NCI-H2107 (cell line): ENCODE results near the gene ZNF343.
"Not testable (repeated sequence)": the region's sequence is repeated elsewhere in the genome, so short reads cannot be mapped to it uniquely, and the experiment has no call there.

Experiments used
- DNase-seq: peaks from one replicate; lab custom pipeline; 2025; lab: John Stamatoyannopoulos, UW

Gene ZNF343

DNA sequence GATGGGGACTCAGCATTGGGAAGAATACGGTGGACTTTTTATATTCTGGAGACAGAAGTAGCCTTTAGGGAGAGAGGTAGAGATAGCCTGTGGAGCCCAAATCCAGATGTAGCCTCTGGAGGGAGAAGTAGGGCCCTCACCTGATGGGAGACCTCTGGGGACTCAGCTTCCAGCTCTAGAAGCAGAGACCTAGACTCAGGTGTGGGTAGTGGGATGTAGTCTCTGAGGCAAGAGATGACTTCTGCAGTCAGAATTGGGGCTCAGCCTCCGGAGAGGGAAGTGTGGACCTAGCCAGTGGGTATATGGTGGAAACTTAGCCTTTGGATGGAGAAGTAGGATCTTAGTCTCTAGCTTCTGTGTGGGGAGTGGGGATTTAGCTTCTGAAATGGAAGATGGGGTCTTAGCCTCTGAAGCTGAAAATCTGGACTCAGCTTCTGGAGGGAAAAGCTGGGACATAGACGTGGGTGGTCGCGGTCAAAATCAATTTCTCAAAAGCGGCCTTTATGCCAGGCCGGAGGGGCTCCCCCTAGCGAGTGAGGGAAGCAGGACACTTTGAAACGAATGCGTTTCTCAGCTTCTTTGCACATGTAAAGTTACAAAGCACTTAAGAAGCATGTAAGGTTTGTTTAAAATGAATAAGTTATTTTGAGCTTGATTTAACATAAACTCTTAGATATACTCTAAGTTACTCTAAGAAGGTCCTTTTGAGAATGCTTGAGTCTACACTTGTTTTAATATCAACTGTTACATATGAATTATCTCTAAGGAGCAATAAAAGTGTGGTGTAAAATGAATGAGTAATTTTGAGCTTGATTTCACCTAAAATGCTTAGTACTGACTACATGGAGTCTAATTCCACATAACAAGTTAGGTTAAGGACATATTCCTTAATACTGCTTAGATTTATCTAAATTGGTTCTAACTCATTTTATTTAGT, 12.9 kb upstream of the ZNF343 start:
- DNase-seq: no peak

DNA sequence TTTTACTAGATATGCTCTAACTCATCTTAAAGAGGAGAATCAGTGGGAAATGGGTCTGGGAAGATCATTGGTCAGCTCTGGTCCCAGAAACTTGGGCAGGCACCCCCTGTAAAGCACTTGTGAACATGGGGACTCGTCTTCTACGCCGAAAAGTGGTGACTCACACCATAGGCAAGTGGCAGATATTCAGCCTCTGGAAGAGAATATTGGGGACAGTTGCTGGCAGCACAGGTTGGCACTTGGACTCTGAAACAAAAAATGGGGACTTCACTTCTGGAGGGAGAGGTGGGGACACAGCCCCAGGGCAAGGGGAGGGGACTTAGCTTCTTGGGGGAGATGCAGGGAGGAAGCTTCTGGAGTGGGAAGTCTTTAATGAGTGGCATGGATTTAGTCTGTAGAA, 11.9 kb upstream of the ZNF343 start:
- no peak for DNase-seq

DNA sequence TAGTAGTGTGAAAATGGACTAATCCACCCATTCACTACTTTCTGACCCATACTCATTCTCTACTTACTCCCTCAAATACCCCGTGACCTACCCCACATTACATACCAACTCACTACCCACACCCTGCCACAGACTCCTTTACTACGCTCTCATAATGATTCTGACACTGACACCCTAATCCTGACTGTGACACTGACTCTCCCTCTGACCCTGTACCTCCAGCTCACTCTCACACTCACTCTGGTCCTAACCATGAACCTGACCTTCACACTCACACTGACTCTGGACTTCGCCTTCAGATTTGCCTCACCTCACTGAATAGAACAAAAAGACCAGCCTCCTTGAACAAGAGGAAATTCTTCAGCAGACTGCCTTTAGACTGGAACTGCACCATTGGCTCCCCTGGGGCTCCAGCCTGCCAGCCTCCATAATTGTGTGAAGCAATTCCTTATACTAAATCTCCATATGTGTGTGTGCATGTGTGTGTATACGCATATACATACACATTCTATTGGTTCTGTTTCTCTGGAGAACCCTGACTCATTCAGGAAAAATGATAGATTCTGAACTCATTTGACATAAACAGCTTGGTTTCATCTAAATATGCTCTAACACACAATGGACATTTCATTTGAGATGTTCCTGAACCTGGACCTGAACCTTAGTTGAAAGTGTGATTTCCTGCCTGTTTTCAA, 10.5 kb upstream of the ZNF343 start:
- DNase-seq: no peak

DNA sequence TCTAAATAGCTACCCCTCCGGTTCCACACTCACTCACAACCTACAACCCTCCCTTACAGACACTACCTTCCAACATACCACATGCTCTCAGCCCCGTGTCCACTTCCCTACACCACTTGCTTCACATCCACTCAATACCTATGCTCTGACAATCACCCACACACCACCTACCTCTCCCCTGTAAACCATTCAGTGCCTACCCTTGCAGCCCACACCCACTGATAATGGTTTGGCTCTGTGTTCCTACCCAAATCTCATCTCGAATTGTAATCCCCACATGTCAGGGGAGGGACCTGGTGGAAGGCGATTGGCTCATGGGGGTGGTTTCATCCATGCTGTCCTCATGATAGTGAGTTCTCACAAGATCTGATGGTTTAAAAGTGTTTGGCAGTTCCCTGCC, 9.8 kb upstream of the ZNF343 start:
- DNase-seq: no peak

DNA sequence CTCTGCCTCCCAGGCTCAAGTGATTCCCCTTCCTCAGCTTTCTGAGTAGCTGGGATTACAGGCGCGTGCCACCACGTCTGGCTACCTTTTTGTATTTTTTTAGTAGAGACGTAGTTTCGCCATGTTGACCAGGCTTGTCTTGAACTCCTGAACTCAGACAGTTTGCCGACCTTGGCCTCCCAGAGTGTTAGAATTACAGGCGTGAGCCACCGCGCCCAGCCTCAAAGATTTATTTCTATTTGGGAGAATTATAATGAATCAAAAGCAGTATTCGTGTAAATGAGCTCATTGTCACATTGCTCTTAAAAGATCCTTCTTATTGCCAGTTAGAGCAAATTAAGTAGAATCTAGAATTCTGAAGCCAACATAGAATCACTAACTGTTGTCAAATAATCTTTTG, 9.4 kb upstream of the ZNF343 start:
- no peak for DNase-seq

DNA sequence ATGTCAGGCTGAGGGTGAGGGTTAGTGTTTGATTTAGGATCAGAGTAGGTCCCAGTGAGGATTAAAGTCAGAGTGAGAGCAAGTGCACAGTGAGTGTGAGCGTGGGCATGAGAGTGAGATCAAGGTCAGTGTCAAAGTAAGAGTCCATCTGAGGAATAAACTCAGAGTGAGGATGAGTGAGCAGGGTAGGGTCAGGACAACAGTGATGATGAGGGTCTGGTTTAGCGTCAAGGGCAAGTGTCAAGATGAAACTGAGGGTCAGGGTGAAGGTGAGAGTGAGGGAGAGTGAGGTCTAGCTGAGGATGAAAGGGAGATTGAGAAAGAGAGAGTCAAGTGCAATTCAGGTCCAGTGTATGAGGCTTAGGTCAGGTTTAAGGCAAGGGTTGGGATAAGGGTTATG, 7.7 kb upstream of the ZNF343 start:
- no peak for DNase-seq

DNA sequence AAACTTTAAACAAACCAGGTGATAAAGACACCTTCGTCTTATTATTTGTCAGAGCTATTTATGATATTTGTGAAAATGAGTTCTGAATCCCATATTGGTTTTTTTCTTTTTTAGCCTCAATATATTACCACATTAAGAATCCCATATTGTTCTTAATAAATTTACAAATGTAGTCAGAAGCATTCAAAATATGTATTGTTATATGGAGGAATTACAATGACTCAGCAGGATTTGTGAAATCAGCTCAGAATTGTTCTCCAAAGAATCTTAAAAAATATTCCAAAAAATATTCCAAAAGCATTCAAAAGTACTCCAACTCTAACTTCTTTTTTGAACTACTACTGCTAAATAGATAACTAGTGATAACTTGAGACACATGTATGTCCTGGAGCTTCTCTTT, 6.5 kb upstream of the ZNF343 start:
- no peak for DNase-seq

DNA sequence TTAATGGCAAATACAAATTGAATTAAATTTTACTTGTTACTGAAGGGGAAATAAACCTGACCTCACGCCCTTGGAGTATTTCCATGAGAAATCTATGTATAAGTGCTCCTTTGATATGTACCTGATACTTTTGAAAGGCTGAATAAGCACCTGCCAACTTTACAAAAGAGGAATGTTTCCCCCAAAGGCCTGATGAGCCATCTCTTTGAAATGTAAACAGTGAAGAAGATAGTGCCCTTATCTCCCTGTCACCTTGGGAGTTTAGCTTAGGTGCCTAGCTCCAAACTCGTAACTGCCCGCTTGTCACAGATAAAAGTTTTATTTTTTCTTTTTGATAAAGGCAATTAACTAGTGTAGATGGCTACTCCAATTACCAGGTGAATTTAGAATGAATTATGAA, 1.1 kb upstream of the ZNF343 start:
- DNase-seq: no peak

DNA sequence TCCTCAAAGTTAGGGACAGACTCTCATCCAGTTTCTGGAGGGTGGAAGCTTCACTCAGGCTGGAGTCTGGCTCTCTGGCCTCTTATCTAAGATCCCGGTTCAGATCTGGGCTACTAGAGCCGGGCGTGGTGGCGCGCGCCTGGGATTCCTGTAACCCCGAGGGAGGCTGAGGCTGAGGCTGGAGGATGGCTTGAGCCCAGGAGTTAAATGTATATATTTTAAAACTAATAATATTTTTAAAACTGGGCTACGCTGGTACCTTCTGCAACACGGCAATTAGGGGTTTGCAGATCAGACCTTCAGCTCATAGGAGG, 710 bp upstream of the ZNF343 start:
- DNase-seq: no peak

DNA sequence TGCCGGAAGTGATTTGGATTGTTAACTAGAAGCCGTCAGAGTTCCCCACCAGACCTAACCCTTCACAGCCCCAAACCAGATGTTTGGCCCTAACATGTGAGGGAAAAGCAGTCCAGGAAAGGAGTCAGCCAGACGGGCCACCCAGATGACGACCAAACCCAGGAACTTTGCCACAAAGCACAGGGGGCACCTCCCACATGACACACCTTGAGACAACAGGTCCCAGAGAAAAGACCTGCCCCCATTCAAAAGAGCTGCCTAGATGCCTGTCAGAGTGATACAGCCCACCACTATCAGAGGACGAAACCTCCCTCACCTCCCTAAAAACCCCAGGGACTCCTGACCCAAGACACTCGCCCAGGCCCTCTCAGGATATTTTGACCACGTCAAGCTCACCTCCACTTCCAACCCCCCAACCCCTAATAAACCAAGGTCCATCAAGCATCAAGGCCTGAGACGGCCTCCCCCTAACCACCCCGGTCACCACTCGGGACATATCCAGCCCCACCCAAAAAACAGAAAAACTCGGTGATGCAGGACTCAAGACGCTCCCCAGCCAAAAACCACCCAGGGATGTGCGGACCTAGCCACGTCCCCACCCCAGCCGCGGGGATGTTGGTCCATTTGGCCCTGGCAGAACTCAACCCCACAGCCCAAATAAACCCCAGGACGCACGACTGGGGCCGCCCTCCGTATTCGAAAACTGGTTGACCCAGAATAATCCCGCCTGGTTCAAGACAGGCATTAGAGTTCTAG, 662 bp downstream of the ZNF343 start:
- DNase-seq: no peak

DNA sequence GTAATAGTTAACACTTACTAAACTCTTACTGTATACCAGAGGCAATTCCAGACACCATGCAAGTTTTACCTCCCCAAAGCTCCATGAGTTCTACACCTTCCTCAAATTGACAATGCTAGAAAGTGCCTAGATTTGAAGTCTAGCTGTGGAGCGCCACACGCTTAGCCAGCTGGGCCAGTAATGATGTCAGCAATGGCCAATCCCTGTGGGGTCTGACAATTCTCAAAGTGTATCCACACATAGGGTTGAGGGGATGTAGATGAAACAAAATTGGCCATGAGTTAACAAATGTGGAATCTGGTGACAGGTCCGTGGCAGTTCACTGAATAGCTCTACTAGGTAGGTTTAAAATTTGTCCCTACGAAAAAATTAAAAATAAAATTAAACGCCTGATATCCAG, 1.3 kb downstream of the ZNF343 start:
- DNase-seq: no peak

DNA sequence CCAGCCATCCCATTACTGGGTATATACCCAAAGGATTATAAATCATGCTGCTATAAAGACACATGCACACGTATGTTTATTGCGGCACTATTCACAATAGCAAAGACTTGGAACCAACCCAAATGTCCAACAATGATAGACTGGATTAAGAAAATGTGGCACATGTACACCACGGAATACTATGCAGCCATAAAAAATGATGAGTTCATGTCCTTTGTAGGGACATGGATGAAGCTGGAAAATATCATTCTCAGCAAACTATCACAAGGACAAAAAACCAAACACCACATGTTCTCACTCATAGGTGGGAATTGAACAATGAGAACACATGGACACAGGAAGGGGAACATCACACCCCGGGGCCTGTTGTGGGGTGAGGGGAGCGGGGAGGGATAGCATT, 2.3 kb downstream of the ZNF343 start:
- not testable (repeated sequence) for DNase-seq

DNA sequence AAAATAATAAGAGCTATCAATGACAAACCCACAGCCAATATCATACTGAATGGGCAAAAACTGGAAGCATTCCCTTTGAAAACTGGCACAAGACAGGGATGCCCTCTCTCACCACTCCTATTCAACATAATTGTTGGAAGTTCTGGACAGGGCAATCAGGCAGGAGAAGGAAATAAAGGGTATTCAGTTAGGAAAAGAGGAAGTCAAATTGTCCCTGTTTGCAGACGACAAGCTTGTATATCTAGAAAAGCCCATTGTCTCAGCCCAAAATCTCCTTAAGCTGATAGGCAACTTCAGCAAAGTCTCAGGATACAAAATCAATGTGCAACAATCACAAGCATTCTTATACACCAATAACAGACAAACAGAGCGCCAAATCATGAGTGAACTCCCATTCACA, 3.9 kb downstream of the ZNF343 start:
- not testable (repeated sequence) for DNase-seq

DNA sequence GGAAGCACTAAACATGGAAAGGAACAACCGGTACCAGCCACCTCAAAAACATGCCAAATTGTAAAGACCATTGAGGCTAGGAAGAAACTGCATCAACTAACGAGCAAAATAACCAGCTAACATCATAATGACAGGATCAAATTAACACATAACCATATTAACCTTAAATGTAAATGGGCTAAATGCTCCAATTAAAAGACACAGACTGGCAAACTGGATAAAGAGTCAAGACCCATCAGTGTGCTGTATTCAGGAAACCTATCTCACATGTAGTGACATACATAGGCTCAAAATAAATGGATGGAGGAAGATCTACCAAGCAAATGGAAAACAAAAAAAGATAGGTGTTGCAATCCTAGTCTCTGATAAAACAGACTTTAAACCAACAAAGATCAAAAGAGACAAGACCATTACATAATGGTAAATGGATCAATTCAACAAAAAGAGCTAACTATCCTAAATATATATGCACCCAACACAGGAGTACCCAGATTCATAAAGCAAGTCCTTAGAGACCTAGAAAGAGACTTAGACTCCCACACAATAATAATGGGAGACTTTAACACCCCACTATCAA, 5.8 kb downstream of the ZNF343 start:
- DNase-seq: not testable (repeated sequence)

DNA sequence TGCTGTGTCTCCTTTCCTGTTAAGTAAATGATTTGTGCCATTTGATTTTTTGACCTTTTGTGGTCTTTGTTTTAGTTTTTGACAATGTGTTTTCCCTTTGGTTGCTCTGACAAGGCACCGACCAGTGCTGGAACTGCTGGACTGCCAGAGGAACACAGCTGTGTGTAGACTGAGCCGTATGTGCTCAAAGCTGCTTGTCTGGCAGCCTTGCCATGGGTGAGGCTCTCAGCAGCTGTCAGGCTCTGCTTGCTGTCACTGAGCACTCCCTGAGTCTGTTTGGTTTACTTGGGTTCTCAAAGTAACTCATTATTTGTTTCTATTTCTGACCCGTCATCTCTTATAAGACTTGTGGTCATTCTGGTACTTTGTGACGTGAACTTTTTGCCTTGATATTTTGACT, 23.1 kb downstream of the ZNF343 start:
- DNase-seq: no peak

DNA sequence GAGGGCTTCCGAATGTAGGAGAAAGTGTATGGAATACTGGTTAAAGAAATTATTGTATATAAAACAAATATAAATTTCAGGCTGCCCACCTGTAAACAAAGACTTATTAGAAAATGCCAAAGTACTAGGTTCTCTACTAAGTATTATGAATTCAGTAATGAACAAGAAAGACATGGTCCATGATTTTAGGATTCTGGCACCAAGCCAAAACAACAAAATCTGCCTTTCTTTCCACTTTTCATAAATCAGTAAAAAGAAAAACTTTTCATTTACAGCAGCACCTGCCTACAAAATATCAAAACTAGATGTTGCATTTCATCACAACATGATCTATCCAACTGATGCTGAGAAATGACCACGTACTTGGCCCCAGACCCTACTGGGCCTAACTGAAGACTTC, 23.6 kb downstream of the ZNF343 start:
- no peak for DNase-seq

DNA sequence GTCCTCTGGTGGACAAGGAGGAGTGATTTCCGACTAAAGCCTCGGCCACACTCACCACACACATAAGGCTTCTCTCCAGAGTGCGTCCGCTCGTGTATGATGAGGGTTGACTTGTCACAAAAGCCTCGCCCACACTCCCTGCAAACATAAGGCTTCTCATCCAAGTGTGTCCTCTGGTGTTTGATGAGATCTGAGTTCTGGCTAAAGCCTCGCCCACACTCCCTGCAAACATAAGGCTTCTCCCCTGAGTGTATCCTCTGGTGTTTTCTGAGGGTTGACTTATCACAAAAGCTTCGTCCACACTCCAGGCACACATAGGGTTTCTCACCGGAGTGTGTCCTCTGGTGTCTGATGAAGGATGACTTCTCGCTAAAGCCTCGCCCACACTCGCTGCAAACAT, 25.2 kb downstream of the ZNF343 start:
- DNase-seq: no peak

DNA sequence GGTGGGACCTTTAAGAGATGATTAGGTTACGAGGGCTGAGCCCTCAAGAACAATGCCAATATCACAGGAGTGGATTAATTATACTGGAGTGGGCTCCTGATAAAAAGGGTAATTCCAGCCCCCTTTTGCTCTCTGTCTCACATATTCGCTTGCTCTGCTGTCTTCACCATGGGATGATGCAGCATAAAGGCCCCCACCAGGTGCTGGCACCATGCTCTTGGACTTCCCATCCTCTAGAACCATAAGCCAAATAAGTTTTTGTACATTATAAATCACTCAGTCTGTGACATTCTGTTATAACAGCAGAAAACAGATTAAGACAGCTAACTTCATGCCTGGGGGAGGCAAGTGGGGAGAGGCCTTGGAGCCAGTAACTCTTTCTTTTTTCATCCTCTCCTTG, 28.3 kb downstream of the ZNF343 start:
- DNase-seq: no peak

DNA sequence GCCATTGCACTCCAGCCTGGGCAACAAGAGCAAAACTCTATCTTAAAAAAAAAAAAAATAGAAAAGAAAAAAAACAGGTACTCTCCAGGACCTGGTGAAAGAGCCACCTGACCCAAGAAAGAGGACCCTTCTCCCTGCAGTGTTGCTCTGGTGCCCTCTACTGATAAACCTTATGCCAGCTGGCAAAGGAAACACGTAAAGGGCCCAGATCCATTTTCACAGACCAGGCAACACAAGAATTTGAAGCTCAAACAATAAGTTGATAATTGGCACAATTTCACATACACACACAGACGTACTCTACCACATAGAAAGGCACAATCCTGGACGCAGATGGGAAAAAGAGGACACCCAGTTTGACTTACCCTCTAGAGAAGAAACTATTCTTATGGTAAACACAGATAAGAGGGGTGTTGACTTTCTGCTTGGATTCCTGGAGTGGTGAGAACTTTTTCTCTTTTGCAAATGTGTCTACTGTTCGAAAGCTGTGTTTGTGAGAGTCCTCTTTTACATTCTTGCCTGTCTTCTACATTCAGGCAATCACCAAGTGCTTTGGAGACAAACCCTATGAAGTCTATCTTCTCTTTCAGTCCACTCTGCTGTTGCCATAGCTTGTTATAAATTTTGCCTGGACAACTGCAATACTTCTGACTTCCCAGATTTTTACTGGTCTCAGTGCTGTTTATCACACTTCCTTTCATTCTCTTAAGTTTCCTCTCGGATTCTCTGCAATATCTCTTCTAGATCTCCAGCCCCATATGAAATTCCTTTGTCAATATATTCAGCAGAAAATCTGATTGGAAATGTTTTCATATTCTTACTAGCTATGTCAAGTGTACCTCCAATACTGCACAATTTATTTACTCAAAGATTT, 31.7 kb downstream of the ZNF343 start:
- no peak for DNase-seq

DNA sequence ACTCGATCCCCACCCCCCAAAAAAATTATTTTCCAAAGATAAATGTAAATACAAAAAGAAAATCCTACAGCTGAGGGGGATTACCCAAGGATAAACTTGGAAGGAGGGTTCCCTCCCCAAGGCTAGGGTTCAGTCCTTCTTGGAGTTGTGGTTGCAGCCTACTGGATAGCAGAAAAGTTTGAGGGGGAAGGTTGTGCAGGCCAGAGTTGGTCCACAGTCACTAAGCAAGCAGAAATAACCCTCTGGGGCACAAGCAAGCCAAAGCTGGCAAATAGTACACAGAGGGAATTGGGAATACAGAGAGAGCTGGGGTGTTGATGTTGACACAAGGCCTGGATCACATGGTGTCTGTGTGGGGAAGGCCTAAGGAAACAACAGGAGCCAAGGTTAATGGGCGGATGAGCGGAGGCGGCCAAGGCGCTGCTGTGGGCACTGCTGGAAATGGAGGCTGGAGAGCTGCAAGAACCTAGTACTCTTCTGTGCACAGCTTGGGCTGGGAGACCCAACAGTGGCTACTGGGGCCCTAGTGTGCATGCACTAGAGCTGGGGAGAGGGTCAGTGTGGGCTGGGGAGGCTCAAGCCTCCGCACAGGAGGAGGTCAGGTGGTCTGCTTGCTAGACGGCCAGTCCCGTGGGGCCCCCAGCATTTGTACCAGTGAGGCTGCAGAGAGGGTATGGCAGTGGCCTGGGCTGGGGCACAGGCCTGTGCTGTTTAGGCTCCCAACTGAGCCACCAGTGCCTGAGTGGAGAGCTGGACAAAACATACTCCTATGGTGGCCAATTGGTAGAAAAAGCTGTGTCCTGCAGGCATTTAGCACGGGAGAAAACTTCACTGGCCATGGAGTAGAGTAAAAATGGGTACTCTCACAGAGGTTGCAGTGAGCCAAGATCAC, 32.6 kb downstream of the ZNF343 start:
- no peak for DNase-seq

DNA sequence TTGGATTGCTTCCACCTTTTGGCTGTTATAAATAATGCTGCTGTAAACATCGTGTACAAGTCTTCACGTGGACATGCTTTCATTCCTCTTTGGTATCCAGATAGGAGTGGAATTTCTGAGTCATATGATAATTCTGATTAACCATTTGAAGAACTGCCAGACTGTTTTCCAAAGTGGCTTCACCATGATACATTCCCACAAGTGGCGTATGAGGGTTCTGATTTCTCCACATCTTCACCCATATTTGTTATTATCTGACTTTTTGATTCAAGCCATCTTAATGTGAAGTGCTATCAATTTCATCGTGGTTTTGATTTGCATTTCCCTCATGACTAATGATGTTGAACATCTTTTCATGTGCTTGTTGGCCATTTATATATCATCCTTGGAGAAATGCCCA, 35.2 kb downstream of the ZNF343 start:
- no peak for DNase-seq
